Measurements from ENCODE around the gene RUNX1.

DNA sequence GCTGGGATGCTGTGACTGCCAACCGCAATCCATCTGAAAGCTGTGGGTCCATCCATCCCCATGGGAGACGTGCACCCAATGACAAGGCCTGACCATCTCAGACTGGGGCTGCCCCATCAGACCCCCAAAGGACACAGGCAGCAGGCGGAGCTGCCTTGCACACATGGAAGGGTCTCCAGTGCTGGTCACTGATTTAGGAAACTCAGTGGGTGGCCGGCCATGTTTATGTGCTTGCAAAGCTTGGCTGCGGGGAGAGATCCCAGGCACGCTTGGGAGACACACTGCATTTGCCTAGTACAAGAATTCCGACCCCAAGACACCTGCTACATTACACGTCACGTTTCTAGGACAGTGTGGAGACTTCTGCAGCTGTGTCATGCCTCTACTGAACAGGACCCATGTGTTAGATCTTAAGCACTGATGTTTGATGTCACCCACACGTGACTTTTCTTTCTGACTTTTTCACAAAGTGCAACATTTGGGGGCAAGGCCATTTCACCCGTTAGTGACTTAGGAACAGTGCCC, 198.9 kb downstream of the RUNX1 start:
- TF ChIP-seq, protein P1, sequence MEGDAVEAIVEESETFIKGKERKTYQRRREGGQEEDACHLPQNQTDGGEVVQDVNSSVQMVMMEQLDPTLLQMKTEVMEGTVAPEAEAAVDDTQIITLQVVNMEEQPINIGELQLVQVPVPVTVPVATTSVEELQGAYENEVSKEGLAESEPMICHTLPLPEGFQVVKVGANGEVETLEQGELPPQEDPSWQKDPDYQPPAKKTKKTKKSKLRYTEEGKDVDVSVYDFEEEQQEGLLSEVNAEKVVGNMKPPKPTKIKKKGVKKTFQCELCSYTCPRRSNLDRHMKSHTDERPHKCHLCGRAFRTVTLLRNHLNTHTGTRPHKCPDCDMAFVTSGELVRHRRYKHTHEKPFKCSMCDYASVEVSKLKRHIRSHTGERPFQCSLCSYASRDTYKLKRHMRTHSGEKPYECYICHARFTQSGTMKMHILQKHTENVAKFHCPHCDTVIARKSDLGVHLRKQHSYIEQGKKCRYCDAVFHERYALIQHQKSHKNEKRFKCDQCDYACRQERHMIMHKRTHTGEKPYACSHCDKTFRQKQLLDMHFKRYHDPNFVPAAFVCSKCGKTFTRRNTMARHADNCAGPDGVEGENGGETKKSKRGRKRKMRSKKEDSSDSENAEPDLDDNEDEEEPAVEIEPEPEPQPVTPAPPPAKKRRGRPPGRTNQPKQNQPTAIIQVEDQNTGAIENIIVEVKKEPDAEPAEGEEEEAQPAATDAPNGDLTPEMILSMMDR (IDR thresholded peaks at IDR 0.05 in 8 of 11, conservative IDR thresholded peaks at IDR 0.05 in 3 of 11) = no peak
- TF ChIP-seq POLR2A (IDR thresholded peaks at IDR 0.05) (no peak), POLR2AphosphoS5 (IDR thresholded peaks at IDR 0.05) (peak in 1 of 3 donors; percentile 9)

All from spleen (tissue), 7 donors.